ENCODE data around the gene TMEM120A.

TMEM120A gene

DNA sequence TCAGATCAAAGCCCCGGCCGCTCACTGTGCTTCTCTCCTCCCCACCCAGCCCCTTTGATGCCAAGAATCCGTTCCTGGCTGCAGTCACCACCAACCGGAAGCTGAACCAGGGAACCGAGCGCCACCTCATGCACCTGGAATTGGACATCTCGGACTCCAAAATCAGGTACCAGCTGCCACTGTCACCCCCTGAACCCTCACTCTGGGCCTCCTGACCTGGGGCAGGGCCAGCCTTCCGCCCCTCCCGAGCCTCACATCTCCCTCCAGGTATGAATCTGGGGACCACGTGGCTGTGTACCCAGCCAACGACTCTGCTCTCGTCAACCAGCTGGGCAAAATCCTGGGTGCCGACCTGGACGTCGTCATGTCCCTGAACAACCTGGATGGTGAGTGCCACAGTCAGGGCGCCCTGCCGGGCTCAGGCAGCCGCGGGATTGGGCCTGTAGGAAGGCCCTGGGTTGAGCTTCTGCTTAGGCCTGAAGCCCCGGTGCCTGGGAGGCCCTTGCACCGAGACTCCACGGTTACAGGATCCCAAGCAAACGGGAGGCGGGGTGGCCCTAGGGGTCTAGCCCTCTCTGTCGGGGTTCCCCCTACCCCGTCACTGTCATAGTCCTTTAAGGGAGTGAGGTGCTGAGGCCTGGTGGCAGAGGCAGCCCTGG lies 10.8 kb downstream of the TMEM120A start:
- no peak for DNase-seq (ENCODE audit: extremely low read depth, insufficient read length)
- no peaks in the 10 kb centered on the region for H3K27me3 ChIP-seq (replicated peaks; ENCODE audit: control insufficient read depth, insufficient read depth, low read length)
- TF ChIP-seq CTCF (IDR thresholded peaks at IDR 0.05; ENCODE audit: insufficient read depth, low read length, poor library complexity, severe bottlenecking) = no peak
- H3K4me3 ChIP-seq (replicated peaks; ENCODE audit: low read depth, low read length) = no peak overlapping the region
- H3K36me3 ChIP-seq (ENCODE audit: control insufficient read depth, insufficient read depth, low read length) = peaks cover 40% of the 10 kb centered on the region

- H3K36me3 ChIP-seq (ENCODE audit: control insufficient read depth, insufficient read depth, low read length) = peaks cover 39% of the 10 kb centered on the region
- DNase-seq (ENCODE audit: extremely low read depth, insufficient read length) = no peak
- H3K27me3 ChIP-seq (replicated peaks; ENCODE audit: control insufficient read depth, insufficient read depth, low read length) = no peaks in the 10 kb centered on the region
- no peak overlapping the region for H3K4me3 ChIP-seq (replicated peaks; ENCODE audit: low read depth, low read length)
- no peak for TF ChIP-seq CTCF (IDR thresholded peaks at IDR 0.05; ENCODE audit: insufficient read depth, low read length, poor library complexity, severe bottlenecking)
Observed at GRCh38 chr7:75982306-75983064, 11.9 kb downstream of the TMEM120A start.

GRCh38 chr7:75981453-75982305 lies 12.7 kb downstream of the TMEM120A start:
- TF ChIP-seq CTCF (IDR thresholded peaks at IDR 0.05; ENCODE audit: insufficient read depth, low read length, poor library complexity, severe bottlenecking) = no peak
- Histone ChIP-seq H3K27me3 (replicated peaks; ENCODE audit: control insufficient read depth, insufficient read depth, low read length) (no peaks in the 10 kb centered on the region), H3K36me3 (ENCODE audit: control insufficient read depth, insufficient read depth, low read length) (peaks cover 35% of the 10 kb centered on the region), H3K4me3 (replicated peaks; ENCODE audit: low read depth, low read length) (no peak overlapping the region)
- DNase-seq (ENCODE audit: extremely low read depth, insufficient read length) = no peak

- no peak for DNase-seq (ENCODE audit: extremely low read depth, insufficient read length)
- no peaks in the 10 kb centered on the region for H3K27me3 ChIP-seq (replicated peaks; ENCODE audit: control insufficient read depth, insufficient read depth, low read length)
- H3K4me3 ChIP-seq (replicated peaks; ENCODE audit: low read depth, low read length) = no peak overlapping the region
- TF ChIP-seq CTCF (IDR thresholded peaks at IDR 0.05; ENCODE audit: insufficient read depth, low read length, poor library complexity, severe bottlenecking) = no peak
- peaks cover 33% of the 10 kb centered on the region for H3K36me3 ChIP-seq (ENCODE audit: control insufficient read depth, insufficient read depth, low read length)
Observed at GRCh38 chr7:75981203-75981452, 13.3 kb downstream of the TMEM120A start.

GRCh38 chr7:75980430-75981202 lies 13.8 kb downstream of the TMEM120A start:
- no peak for TF ChIP-seq CTCF (IDR thresholded peaks at IDR 0.05; ENCODE audit: insufficient read depth, low read length, poor library complexity, severe bottlenecking)
- Histone ChIP-seq H3K27me3 (replicated peaks; ENCODE audit: control insufficient read depth, insufficient read depth, low read length) (no peaks in the 10 kb centered on the region), H3K4me3 (replicated peaks; ENCODE audit: low read depth, low read length) (no peak overlapping the region), H3K36me3 (ENCODE audit: control insufficient read depth, insufficient read depth, low read length) (peaks cover 31% of the 10 kb centered on the region)
- no peak for DNase-seq (ENCODE audit: extremely low read depth, insufficient read length)
